HG02571 (cell line): ENCODE measurements around the gene THSD4.

ENCODE experiments used
- ATAC-seq: cut with Tn5 transposase; IDR thresholded peaks from one replicate; pipeline ENCODE4 v1.9.1; 2021; ENCODE audit warnings: mild to moderate bottlenecking, moderate library complexity; ENCODE audit not compliant: unreplicated experiment

THSD4 gene

GRCh38 chr15:71691458-71692417, 576.5 kb downstream of the THSD4 start:
- ATAC-seq: no peak

- no peak for ATAC-seq
These were observed 582.0 kb downstream of the THSD4 start for GRCh38 chr15:71697236-71697635.

GRCh38 chr15:71698030-71698429, 582.8 kb downstream of the THSD4 start:
- ATAC-seq: no peak

DNA sequence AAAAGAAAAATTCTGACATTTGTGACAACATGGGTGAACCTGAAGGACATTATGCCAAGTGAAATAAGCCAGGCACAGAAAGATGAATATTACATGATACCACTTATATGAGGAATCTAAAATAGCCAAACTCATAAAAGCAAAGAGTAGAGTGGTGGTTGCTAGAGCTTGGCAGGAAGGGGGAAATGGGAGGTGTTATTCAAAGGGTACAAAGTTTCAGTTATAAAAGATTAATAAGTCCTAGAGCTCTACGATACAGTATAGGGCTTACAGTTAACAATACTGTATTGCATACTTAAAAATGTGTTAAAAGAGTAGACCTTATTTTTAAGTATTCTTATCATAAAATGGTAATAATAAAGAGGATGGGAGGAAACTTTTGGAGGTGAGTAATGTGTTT, 583.5 kb downstream of the THSD4 start:
- no peak for ATAC-seq

DNA sequence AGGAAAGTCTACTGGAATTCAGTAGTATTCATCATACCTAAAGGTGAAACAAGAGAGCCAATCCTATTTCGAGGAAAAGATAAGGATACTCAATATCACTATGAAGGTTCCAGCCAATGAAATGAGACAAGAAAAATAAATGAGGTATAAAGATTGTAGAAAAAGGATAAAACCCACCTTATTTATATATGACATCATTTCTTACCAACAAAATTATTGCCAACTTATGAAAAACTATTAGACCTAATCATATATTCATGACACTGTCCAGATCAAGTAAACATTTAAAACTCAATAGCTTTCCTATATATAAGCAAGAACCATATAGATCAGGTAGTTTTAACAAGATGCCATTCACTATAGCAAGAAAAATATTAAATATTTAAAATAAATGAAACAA, 584.7 kb downstream of the THSD4 start:
- no peak for ATAC-seq

GRCh38 chr15:71701808-71702207, 586.5 kb downstream of the THSD4 start:
- no peak for ATAC-seq

DNA sequence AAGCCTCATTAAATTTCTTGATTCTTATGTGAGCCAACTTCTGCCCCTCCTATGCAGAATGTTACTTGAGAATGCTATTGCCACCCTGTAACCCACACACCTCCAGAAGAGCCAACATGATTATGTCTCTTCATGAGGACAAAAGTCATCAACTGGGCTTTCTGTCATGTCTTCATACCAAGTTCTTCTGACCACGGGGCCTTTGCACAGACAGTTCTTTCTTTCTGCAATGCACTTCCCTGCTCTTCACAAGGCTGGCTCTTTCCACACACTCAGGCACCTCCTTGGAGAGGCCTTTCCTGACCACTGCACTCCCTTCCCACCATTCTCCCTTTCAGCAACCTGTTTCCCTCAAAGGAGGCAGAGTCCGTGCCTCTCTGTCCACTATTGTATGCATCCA, 587.2 kb downstream of the THSD4 start:
- ATAC-seq: no peak

DNA sequence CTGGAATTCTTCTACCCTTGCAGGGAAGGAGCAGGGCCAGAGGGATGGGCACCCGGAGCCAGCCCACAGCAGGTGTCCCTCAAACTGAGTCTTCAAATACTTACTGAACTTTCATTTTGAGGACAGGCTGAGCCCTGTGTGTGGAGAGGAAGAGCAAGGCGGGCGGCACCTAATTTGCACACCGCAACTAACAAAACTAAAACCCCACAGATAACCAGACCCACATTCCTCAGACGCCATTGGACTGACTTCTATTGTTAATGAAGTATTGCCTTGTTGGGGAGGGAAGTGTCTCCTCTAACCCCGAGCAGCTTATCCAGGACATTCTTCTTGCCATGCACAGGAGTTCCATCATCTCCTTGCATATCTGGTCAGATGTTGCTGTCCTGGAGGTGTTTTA, 589.9 kb downstream of the THSD4 start:
- no peak for ATAC-seq

DNA sequence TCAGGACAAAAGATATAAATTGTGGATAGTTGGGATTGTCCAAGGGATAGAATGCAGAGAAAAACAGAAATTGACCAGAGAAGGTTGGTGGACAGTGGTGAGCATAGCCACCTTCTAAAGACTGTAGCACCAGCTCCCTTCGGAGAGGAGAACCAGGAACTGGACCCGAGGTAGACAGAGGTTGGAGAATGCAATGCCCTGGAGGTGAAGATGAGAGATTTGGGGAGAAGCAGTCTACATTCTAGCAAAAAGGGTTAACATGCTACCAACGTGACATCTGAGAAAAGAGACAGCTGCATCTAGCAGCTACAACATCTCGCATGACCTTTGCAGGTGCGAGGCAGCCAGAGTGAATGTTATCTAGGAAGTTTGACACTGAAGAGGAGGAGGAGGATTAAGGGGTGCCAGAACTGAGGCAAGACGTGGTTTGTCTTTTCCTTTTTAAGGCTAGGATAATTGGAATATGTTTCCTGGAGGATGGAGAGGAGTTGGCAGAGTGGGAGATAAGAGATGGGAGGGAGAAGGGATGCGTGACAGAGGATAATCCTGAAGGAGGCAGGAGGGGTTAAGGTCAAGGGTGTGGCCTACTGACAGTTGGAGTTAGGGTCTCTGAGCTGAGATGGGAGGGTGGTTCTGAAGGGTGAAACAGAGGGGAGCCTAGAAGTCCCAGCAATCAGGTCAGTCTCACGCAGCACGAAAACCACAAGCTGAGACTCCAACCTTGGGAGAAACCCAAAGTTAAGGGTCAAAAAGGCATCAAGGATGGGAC, 591.4 kb downstream of the THSD4 start:
- ATAC-seq: no peak

DNA sequence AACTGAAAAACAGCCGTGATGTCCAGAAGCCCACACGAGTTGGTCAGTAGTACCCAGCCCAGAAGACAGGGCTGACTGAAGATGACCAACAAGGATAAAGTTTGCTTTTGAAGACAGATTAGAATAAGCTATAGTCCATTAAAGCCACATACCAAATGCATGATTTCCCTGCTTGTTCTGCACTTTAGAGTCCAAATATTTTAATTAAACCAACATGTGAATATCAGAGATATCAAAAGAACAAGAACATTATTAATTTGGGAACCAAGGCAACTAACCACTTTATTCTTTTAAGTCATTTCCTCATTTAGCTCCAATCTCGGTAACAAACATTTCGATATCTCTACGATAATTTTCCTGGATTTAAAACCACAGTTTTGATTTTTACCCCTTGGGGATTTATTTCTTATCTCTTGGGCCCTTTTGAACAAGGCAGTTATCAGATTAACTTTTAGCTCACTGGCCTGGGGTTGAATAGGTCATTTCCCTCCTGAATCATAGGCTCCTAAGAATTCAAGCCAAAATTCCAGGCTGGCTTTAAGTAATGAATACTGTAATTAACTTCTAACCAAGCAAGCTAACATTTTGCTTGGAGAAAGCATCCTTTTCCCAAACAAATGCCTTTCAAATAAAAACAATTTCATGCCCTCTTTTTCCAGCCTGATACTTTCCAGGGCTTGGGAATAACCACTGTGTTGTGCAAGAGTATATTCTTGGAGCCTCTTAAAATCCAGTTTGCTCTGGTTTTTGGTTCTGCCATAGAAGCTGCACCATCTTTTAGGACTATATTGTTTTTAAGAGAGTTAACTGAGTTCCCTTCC, 592.2 kb downstream of the THSD4 start:
- no peak for ATAC-seq

DNA sequence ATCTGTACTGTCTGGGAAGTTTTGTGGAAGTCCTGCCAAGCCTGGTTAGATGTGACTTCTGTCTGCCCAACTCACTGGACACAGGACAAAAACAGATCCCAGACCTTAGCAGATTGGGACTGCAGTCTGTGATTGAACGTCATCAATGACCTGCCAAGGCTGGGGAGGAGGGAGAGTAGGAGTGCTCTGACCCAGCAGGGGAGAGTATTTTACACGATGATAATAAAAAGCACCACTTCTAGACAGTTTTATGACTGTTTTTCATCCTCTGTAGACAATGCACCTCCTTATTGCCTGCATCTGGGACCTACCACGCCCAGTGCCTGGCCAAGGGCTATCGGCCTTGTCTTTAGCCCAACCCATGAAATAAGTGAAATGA, 592.8 kb downstream of the THSD4 start:
- ATAC-seq: no peak

- ATAC-seq: no peak
These were observed 593.5 kb downstream of the THSD4 start for GRCh38 chr15:71708741-71709140.

DNA sequence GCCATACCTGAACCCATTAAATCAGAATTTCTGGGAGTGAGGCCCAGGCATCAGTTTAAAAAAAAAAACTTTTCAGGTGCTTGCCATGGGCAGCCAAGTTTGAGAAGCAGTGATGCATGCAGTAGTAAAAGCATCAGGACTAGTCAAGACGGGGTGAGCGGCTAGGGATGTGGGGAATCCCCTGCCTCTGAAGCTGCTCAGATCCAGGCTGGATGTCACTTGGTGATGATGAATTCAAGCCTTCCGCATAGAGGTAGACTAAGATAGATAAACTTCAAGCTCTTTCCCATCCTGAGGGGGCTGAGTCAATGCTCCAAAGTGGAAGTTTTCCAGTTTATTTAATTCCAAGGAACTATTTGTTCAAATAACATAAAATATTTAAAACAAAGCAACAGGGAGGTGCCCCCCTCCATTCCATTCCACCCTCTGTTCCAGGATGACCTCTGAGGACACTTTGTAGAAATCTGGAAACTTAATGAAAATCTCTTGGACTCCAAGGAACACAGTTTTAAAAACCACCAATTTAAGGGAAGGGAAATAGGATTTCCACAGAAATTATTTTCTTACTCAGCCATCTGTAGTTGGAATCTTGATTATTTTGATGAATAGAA, 594.6 kb downstream of the THSD4 start:
- ATAC-seq: no peak

DNA sequence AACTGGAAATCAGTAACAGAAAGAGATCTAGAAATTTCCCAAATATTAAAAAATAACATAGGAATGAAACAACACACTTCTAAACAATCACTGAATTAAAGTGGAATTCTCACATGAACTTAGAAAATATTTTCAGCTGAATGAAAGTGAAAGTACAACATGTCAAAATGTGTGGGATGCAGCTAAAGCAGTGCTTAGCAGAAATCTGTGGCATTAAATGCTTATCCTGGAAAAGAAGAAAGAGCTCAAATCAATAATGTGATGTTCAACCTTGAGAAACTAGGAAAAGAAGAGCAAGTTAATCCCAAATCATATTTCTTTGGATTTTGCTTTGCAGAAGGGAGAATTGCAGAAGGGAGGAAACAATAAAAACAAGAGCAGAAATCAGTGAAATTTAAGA, 596.9 kb downstream of the THSD4 start:
- ATAC-seq: no peak

GRCh38 chr15:71713191-71713809, 598.0 kb downstream of the THSD4 start:
- no peak for ATAC-seq

DNA sequence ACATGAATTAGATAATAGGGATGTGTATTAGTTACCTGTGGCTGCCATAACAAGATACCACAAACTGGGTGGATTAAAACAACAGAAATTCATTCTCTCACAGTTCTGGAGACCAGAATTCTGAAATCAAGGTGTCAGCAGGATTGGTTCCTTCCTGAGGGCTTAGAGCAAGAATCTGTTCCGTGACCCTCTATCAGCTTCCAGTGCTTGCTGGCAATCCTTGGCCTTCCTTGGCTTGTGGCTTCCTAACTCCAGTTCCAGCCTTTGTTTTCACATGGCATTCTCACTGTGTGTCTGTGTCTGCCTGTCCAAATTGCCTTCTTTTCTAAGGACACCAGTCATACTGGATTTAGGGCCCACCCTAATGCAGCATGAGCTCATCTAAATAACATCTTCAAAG, 600.6 kb downstream of the THSD4 start:
- no peak for ATAC-seq

GRCh38 chr15:71716990-71717389, 601.7 kb downstream of the THSD4 start:
- no peak for ATAC-seq

DNA sequence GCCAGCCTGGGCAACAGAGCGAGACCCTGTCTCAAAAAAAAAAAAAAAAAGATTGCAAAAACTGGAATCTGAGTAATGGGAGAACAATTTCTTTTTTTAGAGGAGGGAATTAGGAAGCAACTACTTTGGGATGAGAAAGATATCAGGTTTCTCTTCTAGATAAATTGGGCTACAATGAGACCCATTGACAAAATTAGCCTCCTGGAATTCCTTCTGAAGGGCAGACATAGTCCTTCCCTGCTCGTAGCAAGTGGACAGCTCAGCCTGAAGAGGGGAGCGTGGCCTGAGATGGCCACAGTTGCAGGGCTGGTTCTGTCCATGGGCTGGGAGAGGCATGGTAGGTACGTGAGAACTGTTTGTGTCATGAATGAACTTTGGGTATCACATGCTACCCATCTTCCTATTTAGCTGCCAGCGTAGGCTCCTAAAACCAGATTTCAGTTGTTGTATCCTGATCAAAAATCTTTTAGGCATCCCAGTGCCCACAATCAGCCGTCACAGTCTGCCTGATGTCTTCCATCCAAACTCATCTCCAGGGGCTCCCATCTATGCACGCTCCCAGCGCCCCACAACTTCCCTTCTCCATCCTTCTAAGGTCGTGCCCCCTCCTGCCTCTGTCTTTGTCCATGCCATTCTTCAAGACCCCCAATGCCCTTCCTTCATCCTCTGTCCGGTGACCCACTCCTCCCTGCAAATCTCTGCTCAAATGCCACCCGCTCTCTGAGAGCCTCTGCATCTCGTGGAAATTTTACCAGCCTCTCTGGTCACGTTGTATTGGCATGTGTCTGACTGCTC, 603.0 kb downstream of the THSD4 start:
- ATAC-seq: no peak

DNA sequence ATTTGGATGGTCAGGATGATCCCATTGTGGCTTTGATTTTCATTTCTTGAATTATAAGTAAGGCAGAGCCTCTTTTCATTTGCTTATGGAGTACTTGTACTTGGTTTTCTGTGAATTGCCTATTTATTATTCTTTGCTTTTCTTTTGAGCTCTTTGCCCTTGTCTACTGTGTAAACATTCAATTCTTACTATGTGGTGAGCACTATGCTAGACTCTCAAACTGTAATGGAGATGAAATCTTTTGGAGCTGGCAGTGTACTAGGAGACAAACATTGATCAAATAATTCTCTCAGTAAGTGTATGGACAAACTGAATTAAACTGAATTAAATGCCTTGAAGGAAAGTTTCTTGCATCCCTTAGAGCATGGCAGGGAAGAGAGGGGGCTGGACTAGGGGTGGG, 608.1 kb downstream of the THSD4 start:
- ATAC-seq: no peak
